Body of pancreas (tissue), 4 donors: ENCODE measurements around the gene OR4F6.

ENCODE experiments used
- CTCF ChIP-seq, 7 experiments: fragments of 450-650 bp in 4 of 7; fragments of 200-600 bp in 3 of 7; sonication (generic) in 3 of 7; IDR thresholded peaks; one replicate each; pipeline ENCODE4 v1.5.1; 2016 to 2019; ENCODE audit warnings: antibody characterized with exemption in 7 of 7
- POLR2A ChIP-seq, 3 donors: fragments of 450-650 bp; IDR thresholded peaks; one replicate each; pipeline ENCODE4 v1.6.1; 2016; ENCODE audit warnings: antibody characterized with exemption in 3 of 3, mild to moderate bottlenecking in 2 of 3

- TF ChIP-seq CTCF (IDR thresholded peaks at IDR 0.05) (no peak), POLR2A (IDR thresholded peaks at IDR 0.05) (no peak)
These were observed 23.9 kb downstream of the OR4F6 start for GRCh38 chr15:101827257-101827656.
